GM06990 (cell line): Measurements from ENCODE around the gene MAPKBP1.
A peak's percentile ranks its signal among the peaks of the same experiment; 100 is the strongest.

Source experiments
- DNase-seq: peaks from one replicate; pipeline ENCODE4 v3.0.0-alpha.2; 2011; ENCODE audit not compliant: insufficient read length; ENCODE audit errors: extremely low read depth
- H3K27me3 ChIP-seq: replicated peaks from 2 replicates; pipeline ENCODE4 v1.6.0; 2011; ENCODE audit warnings: low read length; ENCODE audit not compliant: control insufficient read depth, insufficient read depth
- H3K36me3 ChIP-seq: 2 replicates; pipeline ENCODE4 v1.5.1; 2011; ENCODE audit warnings: low read length; ENCODE audit not compliant: control insufficient read depth, insufficient read depth
- H3K4me3 ChIP-seq: replicated peaks from 2 replicates; pipeline ENCODE4 v1.5.1; 2011; ENCODE audit warnings: low read depth, mild to moderate bottlenecking, control low read depth, low read length
- TF ChIP-seq, protein P1 (sequence below): IDR thresholded peaks from 2 replicates; pipeline ENCODE4 v1.5.1; 2011; ENCODE audit warnings: low read length, control low read depth, mild to moderate bottlenecking, inconsistent platforms; ENCODE audit not compliant: insufficient read depth, poor library complexity, severe bottlenecking

Gene MAPKBP1

DNA sequence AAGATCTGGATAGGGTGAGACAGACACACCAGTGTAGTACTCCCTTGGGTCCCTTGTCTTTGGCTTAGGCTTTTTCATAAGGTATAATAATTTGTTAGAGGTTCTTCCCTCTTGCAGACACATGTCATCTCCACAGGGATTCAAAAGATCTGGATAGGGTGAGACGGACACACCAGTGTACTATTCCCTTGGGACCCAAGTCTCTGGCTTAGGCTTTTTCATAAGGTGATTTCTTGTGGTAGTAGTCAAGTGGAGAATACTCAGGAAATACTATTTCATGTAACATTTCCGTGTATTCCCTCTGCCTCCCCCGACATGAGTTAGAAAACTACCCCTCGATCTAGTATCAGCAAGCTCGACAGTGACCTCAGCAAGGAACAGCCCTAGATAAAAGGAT lies 954 bp upstream of the MAPKBP1 start:
- H3K36me3 ChIP-seq, result no peaks in the 10 kb centered on the region; the same call in 1 of the 2 replicates
- no peaks in the 10 kb centered on the region for H3K27me3 ChIP-seq
- DNase-seq, result no peak
- TF ChIP-seq, protein P1, sequence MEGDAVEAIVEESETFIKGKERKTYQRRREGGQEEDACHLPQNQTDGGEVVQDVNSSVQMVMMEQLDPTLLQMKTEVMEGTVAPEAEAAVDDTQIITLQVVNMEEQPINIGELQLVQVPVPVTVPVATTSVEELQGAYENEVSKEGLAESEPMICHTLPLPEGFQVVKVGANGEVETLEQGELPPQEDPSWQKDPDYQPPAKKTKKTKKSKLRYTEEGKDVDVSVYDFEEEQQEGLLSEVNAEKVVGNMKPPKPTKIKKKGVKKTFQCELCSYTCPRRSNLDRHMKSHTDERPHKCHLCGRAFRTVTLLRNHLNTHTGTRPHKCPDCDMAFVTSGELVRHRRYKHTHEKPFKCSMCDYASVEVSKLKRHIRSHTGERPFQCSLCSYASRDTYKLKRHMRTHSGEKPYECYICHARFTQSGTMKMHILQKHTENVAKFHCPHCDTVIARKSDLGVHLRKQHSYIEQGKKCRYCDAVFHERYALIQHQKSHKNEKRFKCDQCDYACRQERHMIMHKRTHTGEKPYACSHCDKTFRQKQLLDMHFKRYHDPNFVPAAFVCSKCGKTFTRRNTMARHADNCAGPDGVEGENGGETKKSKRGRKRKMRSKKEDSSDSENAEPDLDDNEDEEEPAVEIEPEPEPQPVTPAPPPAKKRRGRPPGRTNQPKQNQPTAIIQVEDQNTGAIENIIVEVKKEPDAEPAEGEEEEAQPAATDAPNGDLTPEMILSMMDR, result no peak
- H3K4me3 ChIP-seq, result peak overlapping the region; percentile 90

DNA sequence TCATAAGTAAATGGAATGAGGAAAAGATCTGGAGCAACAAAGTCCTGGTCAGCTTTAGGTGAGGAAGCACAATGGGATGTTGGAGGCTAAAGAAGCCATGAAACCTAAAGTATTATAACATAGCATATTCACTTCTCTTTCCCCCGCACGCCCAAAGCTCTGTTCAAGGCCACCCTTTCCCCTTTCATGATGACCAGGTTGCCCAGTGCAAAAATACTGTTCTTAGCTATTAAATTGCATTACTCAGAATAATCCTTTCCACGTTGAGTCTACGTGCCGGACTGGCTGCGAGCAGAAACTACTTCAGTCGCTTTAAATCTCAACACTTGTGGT lies 589 bp upstream of the MAPKBP1 start:
- H3K36me3 ChIP-seq, result no peaks in the 10 kb centered on the region; the same call in 1 of the 2 replicates
- DNase-seq, result no peak
- no peaks in the 10 kb centered on the region for H3K27me3 ChIP-seq
- peak overlapping the region; percentile 90 for H3K4me3 ChIP-seq
- TF ChIP-seq, protein P1, result no peak

DNA sequence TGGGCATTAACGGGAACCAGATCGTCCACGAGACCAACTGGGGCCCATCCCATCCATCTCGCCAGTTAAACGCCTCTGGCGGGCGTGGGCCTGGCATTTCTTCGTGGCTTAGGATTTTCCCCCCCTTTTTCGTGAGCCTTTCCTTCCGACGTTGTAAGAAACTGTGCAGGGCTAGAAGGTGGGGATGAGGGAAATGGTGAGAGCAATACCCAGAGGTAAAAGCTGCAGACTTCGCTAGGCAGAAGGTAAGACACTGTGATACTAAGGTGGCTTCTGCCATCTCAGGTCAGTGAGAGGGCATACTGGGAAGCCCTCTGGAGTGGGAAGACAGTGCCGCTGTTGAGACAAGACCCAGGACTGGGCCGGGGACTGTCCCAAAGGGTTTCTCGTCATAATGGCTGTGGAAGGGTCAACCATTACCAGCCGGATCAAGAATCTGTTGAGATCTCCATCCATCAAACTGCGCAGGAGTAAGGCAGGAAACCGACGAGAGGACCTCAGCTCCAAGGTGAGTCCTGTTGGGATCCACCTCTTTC lies 666 bp downstream of the MAPKBP1 start:
- H3K36me3 ChIP-seq, result no peaks in the 10 kb centered on the region
- H3K27me3 ChIP-seq, result no peaks in the 10 kb centered on the region
- no peak for DNase-seq
- TF ChIP-seq, protein P1, result no peak
- H3K4me3 ChIP-seq, result peak overlapping the region; percentile 90

DNA sequence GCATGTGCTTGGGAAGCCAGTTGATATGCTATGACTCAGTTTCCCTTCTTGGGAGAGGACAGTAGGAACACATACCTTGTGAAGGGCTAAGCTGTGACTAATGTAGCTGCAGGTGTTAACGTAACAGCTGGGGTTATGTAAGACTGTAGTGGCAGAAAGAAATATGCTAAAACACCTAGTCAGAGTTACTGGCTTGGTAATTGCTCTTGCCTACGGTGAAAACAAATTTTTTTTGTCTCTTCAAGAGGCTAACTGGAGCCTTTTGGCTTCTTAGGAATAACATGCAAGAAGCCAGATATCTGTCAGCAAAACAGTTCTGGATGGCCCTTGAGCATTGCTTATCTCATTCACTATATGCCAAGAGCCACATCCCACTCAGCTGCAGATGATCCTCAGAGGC lies 1.4 kb downstream of the MAPKBP1 start:
- Histone ChIP-seq H3K27me3 (no peaks in the 10 kb centered on the region), H3K4me3 (peak overlapping the region; percentile 90), H3K36me3 (no peaks in the 10 kb centered on the region)
- TF ChIP-seq, protein P1, result no peak
- DNase-seq, result no peak

DNA sequence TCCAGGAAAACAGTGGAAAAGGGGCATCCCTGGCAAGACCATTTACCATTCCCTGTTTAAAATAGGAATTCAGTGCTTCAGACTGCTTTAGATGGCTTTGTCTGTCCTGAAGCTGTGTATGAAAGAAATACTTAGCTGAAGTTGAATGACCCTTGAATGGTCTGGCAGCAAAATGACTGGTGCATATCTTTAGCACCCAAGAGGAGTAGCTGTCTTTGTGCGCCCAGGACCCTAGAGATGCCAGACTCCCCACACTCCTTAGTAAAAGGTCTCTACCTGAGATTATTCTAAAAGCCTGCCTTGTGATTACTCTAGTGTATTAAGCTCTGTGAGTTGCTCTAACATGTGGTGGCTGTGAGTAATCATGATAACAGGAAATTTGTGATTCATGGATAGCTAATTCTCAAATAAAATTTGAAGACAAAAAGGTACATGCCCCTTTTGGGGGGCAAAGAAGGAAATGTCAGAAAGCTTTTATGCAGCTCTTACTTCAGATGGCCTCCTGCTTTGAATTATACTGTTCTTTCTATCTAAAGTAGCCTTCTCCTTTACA lies 3.2 kb downstream of the MAPKBP1 start:
- Histone ChIP-seq H3K27me3 (no peaks in the 10 kb centered on the region), H3K36me3 (no peaks in the 10 kb centered on the region), H3K4me3 (no peak overlapping the region)
- no peak for DNase-seq
- TF ChIP-seq, protein P1, result no peak

DNA sequence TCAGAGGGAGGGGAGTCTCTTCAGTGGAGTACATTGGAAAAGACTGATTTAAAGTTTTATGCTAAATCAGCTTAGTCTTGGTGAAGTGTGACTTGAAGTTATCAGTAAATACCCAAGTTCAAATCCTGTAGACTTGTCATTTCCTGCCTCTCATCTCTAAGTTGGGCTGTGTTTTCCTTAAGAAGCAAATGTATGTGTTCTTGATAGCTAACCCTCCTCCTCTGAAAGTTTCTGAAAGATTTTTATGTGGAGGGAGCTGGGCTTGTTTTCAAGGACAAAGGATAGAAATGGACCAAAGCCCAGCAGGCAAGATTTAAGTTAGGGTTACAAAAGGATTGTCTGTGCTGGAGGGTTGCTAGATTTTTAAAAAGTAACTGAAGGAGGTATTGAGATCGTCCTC lies 4.2 kb downstream of the MAPKBP1 start:
- TF ChIP-seq, protein P1, result no peak

More for the DNA sequence above, 4.2 kb downstream of the MAPKBP1 start:
- Histone ChIP-seq H3K36me3 (no peaks in the 10 kb centered on the region), H3K4me3 (no peak overlapping the region), H3K27me3 (no peaks in the 10 kb centered on the region)
- no peak for DNase-seq
